Measurements from ENCODE around the gene NAIP.
"Not testable (repeated sequence)": the region's sequence is repeated elsewhere in the genome, so short reads cannot be mapped to it uniquely, and the experiment has no call there.

Gene NAIP

GRCh38 chr5:70925211-70925562 is 100.0 kb downstream of the NAIP start:
- not testable (repeated sequence) for FAIRE-seq

More at GRCh38 chr5:70925211-70925562, 100.0 kb downstream of the NAIP start:
- not testable (repeated sequence) for DNase-seq (ENCODE audit: insufficient read length, low spot score)
